HCT116 (cell line): ENCODE measurements around the gene TSPAN10. TPM values are rescaled to one million over a fixed set of nuclear protein-coding genes. Genes with fewer than 3 reads are reported as not detected.

Experiments used
- ATAC-seq: fragments of 200-7000 bp; cut with Tn5 transposase; 2 replicates; pipeline ENCODE4 v1.9.1; 2020; ENCODE audit warnings: mild to moderate bottlenecking, moderate library complexity
- BruUV-seq: library from RNA; stranded (reverse); fragments of 400-500 nt; replicated peaks from 2 replicates; lab custom pipeline; 2021; lab: Mats Ljungman, UMichigan
- CTCF ChIA-PET: fragments of 300-600 bp; sonication (Branson Sonifier 250); formaldehyde crosslinking; loops from one replicate; lab custom pipeline; 2021; ENCODE audit warnings: antibody characterized with exemption; lab: Charles Lee
- POLR2A ChIA-PET: fragments of 300-600, 350-600 bp; sonication (Branson Sonifier 250); formaldehyde crosslinking; loops from one replicate; lab custom pipeline; 2021; ENCODE audit warnings: antibody characterized with exemption; lab: Charles Lee
- RAD21 ChIA-PET, 2 experiments: fragments of 300-600 bp; sonication (Branson Sonifier 250); formaldehyde crosslinking; loops; one replicate each; lab custom pipeline; 2023; ENCODE audit warnings: low total read pairs in 2 of 2; ENCODE audit not compliant: uncharacterized antibody in 2 of 2, unreplicated experiment in 2 of 2, low non-redundant PET in 1 of 2; lab: Charles Lee
- DNase-seq: peaks from one replicate; pipeline ENCODE4 v3.0.0-alpha.2; 2010; ENCODE audit warnings: low read depth, low spot score
- H2AFZ ChIP-seq: fragments of 200-600 bp; shearing (Covaris generic), sonication (generic); 2 replicates; pipeline ENCODE4 v1.6.1; 2017; ENCODE audit warnings: low read depth, mixed run types, mixed read lengths, antibody characterized with exemption, low read length; ENCODE audit not compliant: poor library complexity, severe bottlenecking
- H3K27ac ChIP-seq: 2 replicates; pipeline ENCODE4 v1.5.1; 2012; ENCODE audit warnings: low read depth, low read length
- H3K27me3 ChIP-seq: fragments of 200-600 bp; sonication (generic); 2 replicates; pipeline ENCODE4 v1.6.1; 2016; ENCODE audit warnings: mixed run types, low read length, mixed read lengths; ENCODE audit not compliant: insufficient read depth
- H3K36me3 ChIP-seq, 2 experiments: fragments of 200-500 bp in 1 of 2; fragments of 200-600 bp in 1 of 2; sonication (Bioruptor generic) in 1 of 2; sonication (generic) in 1 of 2; 2 replicates each; pipeline versions ENCODE4 v1.5.1 to v1.6.1; 2014 to 2016; ENCODE audit warnings: low read length in 2 of 2, inconsistent platforms in 1 of 2, mixed read lengths in 1 of 2, mixed run types in 1 of 2; ENCODE audit not compliant: insufficient read depth in 2 of 2, control insufficient read depth in 1 of 2
- H3K4me1 ChIP-seq, 2 experiments: fragments of 200-600 bp in 1 of 2; sonication (generic) in 1 of 2; 2 replicates each; pipeline versions ENCODE4 v1.5.1 to v1.6.1; 2012 to 2017; ENCODE audit warnings: low read length in 2 of 2, inconsistent platforms in 1 of 2, mild to moderate bottlenecking in 1 of 2, mixed read lengths in 1 of 2, mixed run types in 1 of 2, moderate library complexity in 1 of 2; ENCODE audit not compliant: insufficient read depth in 2 of 2, control insufficient read depth in 1 of 2
- H3K4me2 ChIP-seq: fragments of 200-600 bp; sonication (generic); 2 replicates; pipeline ENCODE4 v1.6.1; 2017; ENCODE audit warnings: mixed run types, low read length, mixed read lengths
- H3K4me3 ChIP-seq, 2 experiments: fragments of 200-600 bp in 1 of 2; sonication (generic) in 1 of 2; replicated peaks in 1 of 2; 2 replicates each; pipeline ENCODE4 v1.5.1; 2011 to 2016; ENCODE audit warnings: low read length in 2 of 2, control low read depth in 1 of 2, low read depth in 1 of 2, mild to moderate bottlenecking in 1 of 2, mixed read lengths in 1 of 2, mixed run types in 1 of 2
- H3K79me2 ChIP-seq: fragments of 200-600 bp; sonication (generic); 2 replicates; pipeline ENCODE4 v1.6.1; 2017; ENCODE audit warnings: mild to moderate bottlenecking, mixed run types, low read length, moderate library complexity, mixed read lengths; ENCODE audit not compliant: insufficient read depth
- H3K9ac ChIP-seq: fragments of 200-600 bp; sonication (generic); 2 replicates; pipeline ENCODE4 v1.6.1; 2016; ENCODE audit warnings: low read length, mixed read lengths
- H3K9me2 ChIP-seq: fragments of 200-600 bp; sonication (generic), shearing (Covaris generic); 2 replicates; pipeline ENCODE4 v1.6.1; 2017; ENCODE audit warnings: mixed run types, mild to moderate bottlenecking, moderate library complexity; ENCODE audit not compliant: insufficient read depth
- H3K9me3 ChIP-seq, 2 experiments: fragments of 200-500 bp in 1 of 2; fragments of 200-600 bp in 1 of 2; sonication (Bioruptor generic) in 1 of 2; sonication (generic) in 1 of 2; 2 replicates each; pipeline ENCODE4 v1.6.1; 2014 to 2017; ENCODE audit warnings: low read length in 2 of 2, mixed read lengths in 2 of 2, inconsistent platforms in 1 of 2, low read depth in 1 of 2, mild to moderate bottlenecking in 1 of 2, mixed run types in 1 of 2, moderate library complexity in 1 of 2; ENCODE audit not compliant: control insufficient read depth in 1 of 2, insufficient read depth in 1 of 2
- H4K20me1 ChIP-seq: fragments of 200-600 bp; sonication (generic), shearing (Covaris generic); 2 replicates; pipeline ENCODE4 v1.6.1; 2017; ENCODE audit warnings: mixed run types, mild to moderate bottlenecking, moderate library complexity; ENCODE audit not compliant: insufficient read depth
- CBX3 ChIP-seq: IDR thresholded peaks from 2 replicates; pipeline ENCODE4 v1.6.1; 2012; ENCODE audit warnings: low read depth
- CTCF ChIP-seq, 3 experiments: fragments of 200-600 bp in 1 of 3; sonication (generic) in 1 of 3; IDR thresholded peaks in 2 of 3; conservative IDR thresholded peaks in 1 of 3; 2 replicates each; pipeline ENCODE4 v1.5.1; 2012 to 2017; ENCODE audit warnings: low read depth in 2 of 3, low read length in 2 of 3, antibody characterized with exemption in 1 of 3, borderline replicate concordance in 1 of 3, control low read depth in 1 of 3, mild to moderate bottlenecking in 1 of 3, mixed read lengths in 1 of 3, mixed run types in 1 of 3, moderate library complexity in 1 of 3; ENCODE audit not compliant: insufficient read depth in 1 of 3
- EGR1 ChIP-seq: IDR thresholded peaks from 2 replicates; pipeline ENCODE4 v1.6.1; 2012; ENCODE audit warnings: low read depth
- ELF1 ChIP-seq: IDR thresholded peaks from 2 replicates; pipeline ENCODE4 v1.6.1; 2012; ENCODE audit warnings: low read depth, borderline replicate concordance
- EZH2 ChIP-seq: fragments of 200-600 bp; sonication (generic); IDR thresholded peaks from 2 replicates; pipeline ENCODE4 v1.6.1; 2017; ENCODE audit warnings: antibody characterized with exemption, mixed run types
- FOSL1 ChIP-seq: IDR thresholded peaks from 2 replicates; pipeline ENCODE4 v1.6.1; 2012; ENCODE audit warnings: low read depth
- POLR2A ChIP-seq: IDR thresholded peaks from 2 replicates; pipeline ENCODE4 v1.7.0; 2011; ENCODE audit warnings: borderline replicate concordance; ENCODE audit not compliant: insufficient read depth, insufficient read length; ENCODE audit errors: extremely low read depth
- POLR2AphosphoS5 ChIP-seq: IDR thresholded peaks from 2 replicates; pipeline ENCODE4 v1.6.1; 2011; ENCODE audit warnings: mild to moderate bottlenecking, low read depth, low read length, moderate library complexity
- RAD21 ChIP-seq: IDR thresholded peaks from 2 replicates; pipeline ENCODE4 v1.6.1; 2012; ENCODE audit warnings: low read depth, mild to moderate bottlenecking
- REST ChIP-seq: IDR thresholded peaks from 2 replicates; pipeline ENCODE4 v1.6.1; 2012; ENCODE audit warnings: low read depth
- SIN3A ChIP-seq: IDR thresholded peaks from 2 replicates; pipeline ENCODE4 v1.6.1; 2012; ENCODE audit warnings: low read depth
- SP1 ChIP-seq: IDR thresholded peaks from 2 replicates; pipeline ENCODE4 v1.6.1; 2012; ENCODE audit warnings: low read depth
- SRF ChIP-seq: IDR thresholded peaks from 2 replicates; pipeline ENCODE4 v1.6.1; 2012; ENCODE audit warnings: low read depth
- TCF7L2 ChIP-seq: IDR thresholded peaks from 2 replicates; pipeline ENCODE4 v1.7.0; 2011; ENCODE audit warnings: borderline replicate concordance, inconsistent platforms; ENCODE audit not compliant: insufficient read depth, insufficient read length; ENCODE audit errors: extremely low read depth
- ZNF274 ChIP-seq: fragments of 200-500 bp; sonication (Bioruptor generic); IDR thresholded peaks from 2 replicates; pipeline ENCODE4 v1.6.1; 2014; ENCODE audit warnings: mild to moderate bottlenecking, low read depth, low read length, inconsistent platforms
- intact Hi-C: fragments of 100-400 bp; cut with micrococcal nuclease; formaldehyde crosslinking; loops from 2 replicates; pipeline ENCODE4 v1.10.0; 2022
- total RNA-seq: library from RNA; stranded (reverse); gene quantifications from one replicate; pipeline ENCODE4 v1.2.1, GENCODE V29; 2021; ENCODE audit not compliant: unreplicated experiment
- TF ChIP-seq, protein P1 (sequence below): IDR thresholded peaks from 2 replicates; pipeline ENCODE4 v1.6.1; 2011; ENCODE audit warnings: mild to moderate bottlenecking, low read length, moderate library complexity; ENCODE audit not compliant: insufficient replicate concordance; ENCODE audit errors: extremely low read depth
- TF ChIP-seq, protein P2 (sequence below): IDR thresholded peaks from 2 replicates; pipeline ENCODE4 v1.6.1; 2012

Gene TSPAN10
- total RNA-seq, 1 experiment from 2014 or later: 2.3 TPM

DNA sequence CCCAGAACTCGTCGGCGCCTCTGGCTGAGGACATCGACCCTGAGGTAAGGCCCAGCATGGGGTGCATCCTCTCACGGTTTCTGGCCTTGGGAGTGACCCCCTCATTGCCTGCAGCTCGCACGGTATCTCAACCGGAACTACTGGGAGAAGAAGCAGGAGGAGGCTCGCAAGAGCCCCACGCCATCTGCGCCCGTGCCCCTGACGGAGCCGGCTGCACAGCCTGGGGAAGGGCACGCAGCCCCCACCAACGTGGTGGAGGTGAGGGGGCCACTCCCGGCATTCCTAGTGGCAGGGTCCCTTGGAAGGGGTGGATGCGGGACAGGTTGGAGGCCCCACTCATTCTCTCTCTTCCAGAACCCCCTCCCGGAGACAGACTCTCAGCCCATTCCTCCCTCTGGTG lies 57.8 kb downstream of the TSPAN10 start:
- Histone ChIP-seq H3K36me3 (peaks cover 53 to 84% of the 10 kb centered on the region in 2 experiments), H3K4me1 (no peaks in the 10 kb centered on the region; a peak in 1 of 4 replicates), H3K79me2 (peaks cover 78% of the 10 kb centered on the region; the same call in 1 of the 2 replicates), H2AFZ (no peak overlapping the region), H3K9me3 (no peaks in the 10 kb centered on the region), H4K20me1 (no peaks in the 10 kb centered on the region), H3K27ac (no peak overlapping the region), H3K9ac (no peak overlapping the region), H3K9me2 (no peaks in the 10 kb centered on the region), H3K4me3 (no peak overlapping the region), H3K4me2 (no peak overlapping the region), H3K27me3 (no peaks in the 10 kb centered on the region)
- ChIA-PET CTCF (no interaction called here), RAD21 (no interaction called here), POLR2A (no interaction called here)
- no TSS peak for BruUV-seq
- intact Hi-C loops: loop anchor here (10.0 kb wide), 1 partner anchor 140 kb away; the partner anchor contains the start of gene FAAP100
- ATAC-seq: no peak
- DNase-seq: no peak
- TF ChIP-seq TCF7L2 (no peak), RAD21 (no peak), ELF1 (no peak), REST (no peak), CBX3 (no peak), SP1 (no peak), POLR2AphosphoS5 (no peak), POLR2A (no peak), CTCF (IDR thresholded peaks at IDR 0.05 in 2 of 3, conservative IDR thresholded peaks at IDR 0.05 in 1 of 3; ENCODE audit: borderline replicate concordance in 1 of 3, insufficient read depth in 1 of 3, low read depth in 2 of 3, low read length in 2 of 3) (no peak), EGR1 (no peak), ZNF274 (no peak), FOSL1 (no peak), EZH2 (no peak), SIN3A (no peak), SRF (no peak)
- TF ChIP-seq, protein P1, sequence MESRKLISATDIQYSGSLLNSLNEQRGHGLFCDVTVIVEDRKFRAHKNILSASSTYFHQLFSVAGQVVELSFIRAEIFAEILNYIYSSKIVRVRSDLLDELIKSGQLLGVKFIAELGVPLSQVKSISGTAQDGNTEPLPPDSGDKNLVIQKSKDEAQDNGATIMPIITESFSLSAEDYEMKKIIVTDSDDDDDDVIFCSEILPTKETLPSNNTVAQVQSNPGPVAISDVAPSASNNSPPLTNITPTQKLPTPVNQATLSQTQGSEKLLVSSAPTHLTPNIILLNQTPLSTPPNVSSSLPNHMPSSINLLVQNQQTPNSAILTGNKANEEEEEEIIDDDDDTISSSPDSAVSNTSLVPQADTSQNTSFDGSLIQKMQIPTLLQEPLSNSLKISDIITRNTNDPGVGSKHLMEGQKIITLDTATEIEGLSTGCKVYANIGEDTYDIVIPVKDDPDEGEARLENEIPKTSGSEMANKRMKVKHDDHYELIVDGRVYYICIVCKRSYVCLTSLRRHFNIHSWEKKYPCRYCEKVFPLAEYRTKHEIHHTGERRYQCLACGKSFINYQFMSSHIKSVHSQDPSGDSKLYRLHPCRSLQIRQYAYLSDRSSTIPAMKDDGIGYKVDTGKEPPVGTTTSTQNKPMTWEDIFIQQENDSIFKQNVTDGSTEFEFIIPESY: no peak
- TF ChIP-seq, protein P2, sequence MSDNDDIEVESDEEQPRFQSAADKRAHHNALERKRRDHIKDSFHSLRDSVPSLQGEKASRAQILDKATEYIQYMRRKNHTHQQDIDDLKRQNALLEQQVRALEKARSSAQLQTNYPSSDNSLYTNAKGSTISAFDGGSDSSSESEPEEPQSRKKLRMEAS: no peak
